ENCODE measurements around the gene GPC3.

GPC3 gene

GRCh38 chrX:133916984-133917722, 68.2 kb downstream of the GPC3 start:
- H3K36me3 ChIP-seq (ENCODE audit: control insufficient read depth in 2 of 2, insufficient read depth in 1 of 2, low read length in 2 of 2): no peaks in the 10 kb centered on the region; a peak in 1 of 3 replicates
- no peak overlapping the region for H3K27ac ChIP-seq (ENCODE audit: extremely low read depth, low read depth, low read length)
- no peaks in the 10 kb centered on the region; the same call in 1 of the 2 replicates for H3K4me1 ChIP-seq (ENCODE audit: control insufficient read depth, insufficient read depth, low read length)
- TF ChIP-seq SETDB1 (IDR thresholded peaks at IDR 0.05; ENCODE audit: insufficient read length, low read length): peak; percentile 93
- no peak for TF ChIP-seq TRIM28 (IDR thresholded peaks at IDR 0.05; ENCODE audit: borderline replicate concordance, low read length)
- TF ChIP-seq MZF1 (tag by site-specific recombination; IDR thresholded peaks at IDR 0.05; ENCODE audit: borderline replicate concordance): no peak
- TF ChIP-seq ZBTB8A (tag by site-specific recombination; IDR thresholded peaks at IDR 0.05): no peak
- TF ChIP-seq ZNF76 (tag by site-specific recombination; IDR thresholded peaks at IDR 0.05; ENCODE audit: borderline replicate concordance, low read depth): no peak
- no peak overlapping the region for H3K4me3 ChIP-seq (ENCODE audit: low read depth, low read length)
- ChIA-PET CTCF (interaction anchor here (0.7 to 1.4 kb wide), 2 partner anchors 125 to 835 kb away, joined by 3 to 6 read pairs; no protein-coding TSS in a partner anchor), POLR2A (no interaction called here)
- no peaks in the 10 kb centered on the region for H3K9me3 ChIP-seq (ENCODE audit: control insufficient read depth, insufficient read depth, low read depth, low read length)

- POLR2A ChIA-PET: no interaction called here
- TF ChIP-seq ZNF302 (tag by site-specific recombination; IDR thresholded peaks at IDR 0.05; ENCODE audit: low read depth) (no peak), ZBTB44 (tag by site-specific recombination; IDR thresholded peaks at IDR 0.05) (0 out of 2 replicates have a peak, but pooled peaks have one; percentile 11), ZNF433 (tag by site-specific recombination; IDR thresholded peaks at IDR 0.05; ENCODE audit: low read depth) (no peak), ZBTB20 (tag by site-specific recombination; IDR thresholded peaks at IDR 0.05) (no peak), ZBTB48 (tag by site-specific recombination; IDR thresholded peaks at IDR 0.05) (no peak), ZNF23 (tag by site-specific recombination; IDR thresholded peaks at IDR 0.05; ENCODE audit: borderline replicate concordance) (no peak), ZBTB17 (tag by site-specific recombination; IDR thresholded peaks at IDR 0.05) (no peak), WT1 (tag by site-specific recombination; IDR thresholded peaks at IDR 0.05) (0 out of 2 replicates have a peak, but pooled peaks have one; percentile 9), PRDM6 (tag by site-specific recombination; IDR thresholded peaks at IDR 0.05) (peak; percentile 4; the same call in 1 of the 2 replicates), TCF7L2 (IDR thresholded peaks at IDR 0.05; ENCODE audit: borderline replicate concordance, low read depth, low read length) (0 out of 2 replicates have a peak, but pooled peaks have one; percentile 23), ZNF654 (tag by site-specific recombination; IDR thresholded peaks at IDR 0.05; ENCODE audit: low read depth) (no peak), ZNF777 (tag by site-specific recombination; IDR thresholded peaks at IDR 0.05; ENCODE audit: borderline replicate concordance) (no peak)
- TF ChIP-seq, protein P1, sequence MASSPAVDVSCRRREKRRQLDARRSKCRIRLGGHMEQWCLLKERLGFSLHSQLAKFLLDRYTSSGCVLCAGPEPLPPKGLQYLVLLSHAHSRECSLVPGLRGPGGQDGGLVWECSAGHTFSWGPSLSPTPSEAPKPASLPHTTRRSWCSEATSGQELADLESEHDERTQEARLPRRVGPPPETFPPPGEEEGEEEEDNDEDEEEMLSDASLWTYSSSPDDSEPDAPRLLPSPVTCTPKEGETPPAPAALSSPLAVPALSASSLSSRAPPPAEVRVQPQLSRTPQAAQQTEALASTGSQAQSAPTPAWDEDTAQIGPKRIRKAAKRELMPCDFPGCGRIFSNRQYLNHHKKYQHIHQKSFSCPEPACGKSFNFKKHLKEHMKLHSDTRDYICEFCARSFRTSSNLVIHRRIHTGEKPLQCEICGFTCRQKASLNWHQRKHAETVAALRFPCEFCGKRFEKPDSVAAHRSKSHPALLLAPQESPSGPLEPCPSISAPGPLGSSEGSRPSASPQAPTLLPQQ (tag by site-specific recombination; IDR thresholded peaks at IDR 0.05): no peak
- TF ChIP-seq, protein P2, sequence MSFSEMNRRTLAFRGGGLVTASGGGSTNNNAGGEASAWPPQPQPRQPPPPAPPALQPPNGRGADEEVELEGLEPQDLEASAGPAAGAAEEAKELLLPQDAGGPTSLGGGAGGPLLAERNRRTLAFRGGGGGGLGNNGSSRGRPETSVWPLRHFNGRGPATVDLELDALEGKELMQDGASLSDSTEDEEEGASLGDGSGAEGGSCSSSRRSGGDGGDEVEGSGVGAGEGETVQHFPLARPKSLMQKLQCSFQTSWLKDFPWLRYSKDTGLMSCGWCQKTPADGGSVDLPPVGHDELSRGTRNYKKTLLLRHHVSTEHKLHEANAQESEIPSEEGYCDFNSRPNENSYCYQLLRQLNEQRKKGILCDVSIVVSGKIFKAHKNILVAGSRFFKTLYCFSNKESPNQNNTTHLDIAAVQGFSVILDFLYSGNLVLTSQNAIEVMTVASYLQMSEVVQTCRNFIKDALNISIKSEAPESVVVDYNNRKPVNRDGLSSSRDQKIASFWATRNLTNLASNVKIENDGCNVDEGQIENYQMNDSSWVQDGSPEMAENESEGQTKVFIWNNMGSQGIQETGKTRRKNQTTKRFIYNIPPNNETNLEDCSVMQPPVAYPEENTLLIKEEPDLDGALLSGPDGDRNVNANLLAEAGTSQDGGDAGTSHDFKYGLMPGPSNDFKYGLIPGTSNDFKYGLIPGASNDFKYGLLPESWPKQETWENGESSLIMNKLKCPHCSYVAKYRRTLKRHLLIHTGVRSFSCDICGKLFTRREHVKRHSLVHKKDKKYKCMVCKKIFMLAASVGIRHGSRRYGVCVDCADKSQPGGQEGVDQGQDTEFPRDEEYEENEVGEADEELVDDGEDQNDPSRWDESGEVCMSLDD (tag by site-specific recombination; IDR thresholded peaks at IDR 0.05): no peak
- CTCF ChIA-PET: interaction anchor here (0.6 to 2.6 kb wide), 4 partner anchors 8 to 113 kb away, joined by 3 to 13 read pairs (median 4); no protein-coding TSS in a partner anchor
- H3K36me3 ChIP-seq (ENCODE audit: control insufficient read depth in 2 of 2, insufficient read depth in 1 of 2, low read length in 2 of 2): no peaks in the 10 kb centered on the region
- no peak overlapping the region; the same call in 1 of the 2 replicates for H3K27ac ChIP-seq (ENCODE audit: extremely low read depth, low read depth, low read length)
- H3K9me3 ChIP-seq (ENCODE audit: control insufficient read depth, insufficient read depth, low read depth, low read length): no peaks in the 10 kb centered on the region
- H3K4me1 ChIP-seq (ENCODE audit: control insufficient read depth, insufficient read depth, low read length): no peaks in the 10 kb centered on the region; the same call in 1 of the 2 replicates
- H3K4me3 ChIP-seq (ENCODE audit: low read depth, low read length): no peak overlapping the region
Observed at GRCh38 chrX:133913658-133914388, 71.6 kb downstream of the GPC3 start.

All from HEK293 (cell line).